IMR-90 (cell line): ENCODE data around the gene TNFRSF18.

Source experiments
- CEBPB ChIP-seq: IDR thresholded peaks from 2 replicates; pipeline ENCODE4 v1.6.1; 2012; ENCODE audit warnings: low read depth, low read length, improper control_type of control experiment
- CHD1 ChIP-seq: IDR thresholded peaks from 2 replicates; pipeline ENCODE4 v1.6.1; 2012; ENCODE audit warnings: low read depth, low read length, improper control_type of control experiment
- CTCF ChIP-seq: conservative IDR thresholded peaks from 2 replicates; pipeline ENCODE4 v1.5.1; 2012; ENCODE audit warnings: mild to moderate bottlenecking, low read depth, low read length, improper control_type of control experiment
- FOS ChIP-seq: fragments of 150-350 bp; IDR thresholded peaks from 2 replicates; pipeline ENCODE4 v1.6.1; 2016; ENCODE audit warnings: low read depth, low read length
- MAFK ChIP-seq: IDR thresholded peaks from 2 replicates; pipeline ENCODE4 v1.6.1; 2012; ENCODE audit warnings: low read depth, low read length, improper control_type of control experiment
- MAZ ChIP-seq: IDR thresholded peaks from 2 replicates; pipeline ENCODE4 v1.6.1; 2012; ENCODE audit warnings: low read depth, mild to moderate bottlenecking, low read length, improper control_type of control experiment, moderate library complexity, borderline replicate concordance
- NFE2L2 ChIP-seq: fragments of 150-350 bp; IDR thresholded peaks from 2 replicates; pipeline ENCODE4 v1.6.1; 2016; ENCODE audit warnings: low read depth, mild to moderate bottlenecking, low read length
- POLR2A ChIP-seq: IDR thresholded peaks from 2 replicates; pipeline ENCODE4 v1.6.1; 2012; ENCODE audit warnings: mild to moderate bottlenecking, low read depth, low read length
- RAD21 ChIP-seq: IDR thresholded peaks from 2 replicates; pipeline ENCODE4 v1.6.1; 2012; ENCODE audit warnings: low read length, improper control_type of control experiment
- RCOR1 ChIP-seq: IDR thresholded peaks from 2 replicates; pipeline ENCODE4 v1.6.1; 2012; ENCODE audit warnings: mild to moderate bottlenecking, low read length, improper control_type of control experiment; ENCODE audit not compliant: insufficient replicate concordance
- RFX5 ChIP-seq: IDR thresholded peaks from 2 replicates; pipeline ENCODE4 v1.8.0; 2012; ENCODE audit warnings: low read depth, mild to moderate bottlenecking, low read length, moderate library complexity
- SMC3 ChIP-seq: fragments of 150-350 bp; IDR thresholded peaks from 2 replicates; pipeline ENCODE4 v1.6.1; 2016; ENCODE audit warnings: low read depth, mild to moderate bottlenecking, antibody characterized with exemption, low read length, moderate library complexity
- TF ChIP-seq, protein P1 (sequence below): fragments of 150-350 bp; IDR thresholded peaks from 2 replicates; pipeline ENCODE4 v1.6.1; 2017; ENCODE audit warnings: mild to moderate bottlenecking, antibody characterized with exemption, low read length, low read depth

DNA sequence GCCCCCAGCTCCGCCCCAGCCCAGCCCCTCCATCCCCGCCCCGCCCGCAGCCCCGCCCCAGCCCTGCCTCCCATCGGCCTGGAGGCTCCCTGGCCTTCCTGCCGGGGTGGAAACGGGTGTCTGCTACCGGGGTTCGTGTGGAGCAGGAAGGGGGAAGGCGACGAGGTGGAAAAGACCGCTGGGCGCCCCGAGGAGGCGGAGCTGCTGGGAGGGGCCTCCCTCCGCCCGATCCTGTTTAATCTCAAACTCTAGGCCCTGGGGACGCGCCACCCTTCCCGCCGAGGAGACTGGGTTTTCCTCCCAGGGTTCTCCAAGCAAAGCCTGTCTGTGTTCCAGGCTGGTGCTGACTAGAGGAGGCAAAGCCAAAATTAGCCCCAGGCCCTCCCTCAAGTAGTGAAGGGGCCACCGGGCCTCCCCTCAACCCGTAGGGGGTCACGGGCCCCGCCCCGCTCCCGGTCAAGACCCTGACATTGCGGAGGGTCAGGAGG, 48.9 kb downstream of the TNFRSF18 start:
- TF ChIP-seq POLR2A (peak; percentile 60; the same call in 1 of the 2 replicates), CTCF (no peak), MAFK (no peak), MAZ (peak; percentile 47; the same call in 1 of the 2 replicates), CEBPB (no peak), NFE2L2 (no peak), SMC3 (no peak), CHD1 (no peak), RFX5 (no peak), FOS (no peak), RCOR1 (no peak), RAD21 (no peak)
- TF ChIP-seq, protein P1, sequence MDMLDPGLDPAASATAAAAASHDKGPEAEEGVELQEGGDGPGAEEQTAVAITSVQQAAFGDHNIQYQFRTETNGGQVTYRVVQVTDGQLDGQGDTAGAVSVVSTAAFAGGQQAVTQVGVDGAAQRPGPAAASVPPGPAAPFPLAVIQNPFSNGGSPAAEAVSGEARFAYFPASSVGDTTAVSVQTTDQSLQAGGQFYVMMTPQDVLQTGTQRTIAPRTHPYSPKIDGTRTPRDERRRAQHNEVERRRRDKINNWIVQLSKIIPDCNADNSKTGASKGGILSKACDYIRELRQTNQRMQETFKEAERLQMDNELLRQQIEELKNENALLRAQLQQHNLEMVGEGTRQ = no peak
